Activated CD8-positive, alpha-beta memory T cell treated with anti-CD3 and anti-CD28 coated beads, Interleukin-2, amount 10 ng/mL, durations not matched to agents 7 days and 5 days (primary cell): Measurements from ENCODE around the gene LIPC. TPM values are rescaled to one million over a fixed set of nuclear protein-coding genes. Genes with fewer than 3 reads are reported as not detected.

Experiments used
- ATAC-seq: fragments of 150-1000 bp; cut with Tn5 transposase; one replicate; pipeline ENCODE4 v1.10.0; 2021; ENCODE audit warnings: moderate library complexity
- CTCF ChIA-PET: fragments of 350-600 bp; sonication (Branson Sonifier 250); formaldehyde crosslinking; loops from one replicate; lab custom pipeline; 2021; ENCODE audit warnings: antibody characterized with exemption; lab: Charles Lee
- DNase-seq: peaks from one replicate; pipeline ENCODE4 v3.0.0-alpha.2; 2020
- H3K27ac Mint-ChIP-seq: one replicate; pipeline ENCODE4 v1.8.0; 2021; ENCODE audit warnings: mild to moderate bottlenecking, mixed read lengths
- H3K27me3 Mint-ChIP-seq: one replicate; pipeline ENCODE4 v1.8.0; 2021; ENCODE audit warnings: mixed read lengths
- H3K36me3 Mint-ChIP-seq: one replicate; pipeline ENCODE4 v1.8.0; 2021; ENCODE audit warnings: mild to moderate bottlenecking, mixed read lengths
- H3K4me1 Mint-ChIP-seq: one replicate; pipeline ENCODE4 v1.8.0; 2021; ENCODE audit warnings: mixed read lengths
- H3K4me3 Mint-ChIP-seq: one replicate; pipeline ENCODE4 v1.8.0; 2021; ENCODE audit warnings: mild to moderate bottlenecking, moderate library complexity, mixed read lengths
- H3K9me3 Mint-ChIP-seq: one replicate; pipeline ENCODE4 v1.8.0; 2022; ENCODE audit warnings: low read depth, mixed read lengths
- total RNA-seq, 2 experiments: library from RNA; stranded (reverse); gene quantifications; one replicate each; pipeline ENCODE4 v1.2.3, GENCODE V29; 2021

The LIPC gene
- total RNA-seq, 2 experiments from 2014 or later = 5.3 to 9.0 TPM

DNA sequence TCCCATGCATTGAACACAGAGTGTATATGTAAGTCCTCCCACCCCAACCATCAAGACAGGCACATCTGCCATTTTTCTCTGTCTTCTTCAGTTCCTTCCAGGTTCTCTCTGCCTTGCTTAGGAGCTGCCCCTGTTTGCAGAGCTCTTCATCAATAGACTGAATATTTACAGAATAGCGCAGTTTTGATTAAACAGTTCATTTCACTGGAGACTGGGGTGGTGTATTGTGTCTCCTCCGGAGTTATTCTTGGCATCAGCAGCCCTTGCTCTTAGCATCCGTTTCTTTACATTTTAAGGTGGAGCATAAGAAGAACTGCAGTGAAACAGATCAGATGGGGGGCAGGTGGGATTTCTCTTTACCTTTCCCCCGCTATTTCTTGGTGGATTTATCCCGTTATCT, 87.7 kb downstream of the LIPC start:
- H3K9me3 Mint-ChIP-seq = peaks cover 5% of the 10 kb centered on the region
- peaks cover 10% of the 10 kb centered on the region for H3K36me3 Mint-ChIP-seq
- CTCF ChIA-PET = no interaction called here
- H3K4me1 Mint-ChIP-seq = peaks cover 49% of the 10 kb centered on the region
- H3K4me3 Mint-ChIP-seq = no peak overlapping the region
- ATAC-seq = no peak
- H3K27me3 Mint-ChIP-seq = no peaks in the 10 kb centered on the region
- DNase-seq = no peak
- H3K27ac Mint-ChIP-seq = no peak overlapping the region

- DNase-seq (no peak), ATAC-seq (no peak)
- H3K9me3 Mint-ChIP-seq = peaks cover 5% of the 10 kb centered on the region
- CTCF ChIA-PET = no interaction called here
- no peak overlapping the region for H3K27ac Mint-ChIP-seq
- no peaks in the 10 kb centered on the region for H3K27me3 Mint-ChIP-seq
- no peak overlapping the region for H3K4me3 Mint-ChIP-seq
- H3K36me3 Mint-ChIP-seq = peaks cover 8% of the 10 kb centered on the region
- peaks cover 48% of the 10 kb centered on the region for H3K4me1 Mint-ChIP-seq
Observed at GRCh38 chr15:58520464-58520863, 88.7 kb downstream of the LIPC start.

DNA sequence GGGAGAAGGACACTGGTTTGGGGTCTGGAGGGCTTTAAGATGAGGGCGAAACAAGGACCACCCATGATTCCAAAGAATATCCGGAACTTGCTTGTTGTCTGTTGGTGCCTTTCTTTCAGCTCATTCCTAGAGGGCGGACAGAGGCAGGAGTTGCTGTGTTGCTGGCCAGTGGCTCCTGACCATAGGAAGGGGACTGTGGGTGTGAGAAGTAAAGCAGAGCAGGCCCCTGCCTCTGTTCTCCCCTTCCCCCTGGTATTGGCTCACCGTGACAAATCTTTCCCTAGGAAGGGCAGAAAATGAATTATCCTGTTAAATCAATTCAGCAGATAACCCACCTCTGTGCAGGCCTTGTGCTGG, 89.1 kb downstream of the LIPC start:
- ATAC-seq (no peak), DNase-seq (no peak)
- Mint-ChIP-seq H3K27me3 (no peaks in the 10 kb centered on the region), H3K4me1 (peaks cover 44% of the 10 kb centered on the region), H3K4me3 (no peak overlapping the region), H3K27ac (no peak overlapping the region), H3K9me3 (peaks cover 5% of the 10 kb centered on the region), H3K36me3 (peaks cover 3% of the 10 kb centered on the region)
- CTCF ChIA-PET = no interaction called here

DNA sequence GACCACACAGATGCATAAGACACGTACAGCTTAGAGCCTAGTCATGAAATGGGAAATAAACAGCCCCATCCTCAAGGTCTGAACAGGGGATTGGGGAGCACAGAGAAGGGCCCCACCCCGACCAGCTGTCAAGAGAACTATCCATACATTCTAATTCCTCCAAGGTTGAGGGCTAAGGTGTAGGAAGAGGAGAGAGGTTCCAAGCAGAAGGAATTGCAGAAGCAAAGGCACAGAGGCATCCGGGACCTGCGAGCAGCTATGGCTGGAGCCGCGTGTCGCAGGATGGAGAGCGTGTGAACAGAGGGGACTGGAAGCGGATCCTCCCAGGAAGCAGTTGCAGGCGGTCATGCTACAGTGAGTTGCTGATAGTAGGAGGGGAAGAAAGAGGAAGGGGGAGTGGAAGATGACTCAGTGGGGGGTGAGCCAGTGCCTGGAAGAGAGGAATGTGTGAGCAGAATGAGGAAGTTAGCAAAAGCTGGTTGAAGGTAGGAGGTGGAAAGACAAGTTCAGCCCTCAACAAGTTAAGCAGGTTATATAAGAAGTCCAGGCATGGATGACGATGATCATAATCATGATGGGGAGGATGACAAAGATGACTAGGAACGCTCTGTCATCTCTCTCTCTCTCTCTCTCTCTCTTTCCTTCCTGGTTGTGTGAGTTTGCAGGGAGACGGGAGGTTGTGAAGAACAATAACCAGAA, 89.7 kb downstream of the LIPC start:
- ATAC-seq = no peak
- no peak for DNase-seq
- Mint-ChIP-seq H3K9me3 (peaks cover 1% of the 10 kb centered on the region), H3K27ac (peak overlapping the region; percentile 47), H3K4me1 (peaks cover 39% of the 10 kb centered on the region), H3K4me3 (no peak overlapping the region), H3K36me3 (peaks cover under 1% of the 10 kb centered on the region), H3K27me3 (no peaks in the 10 kb centered on the region)
- CTCF ChIA-PET = interaction anchor here (0.5 kb wide), 1 partner anchor 106 kb away, joined by 3 read pairs; no protein-coding TSS in a partner anchor

DNA sequence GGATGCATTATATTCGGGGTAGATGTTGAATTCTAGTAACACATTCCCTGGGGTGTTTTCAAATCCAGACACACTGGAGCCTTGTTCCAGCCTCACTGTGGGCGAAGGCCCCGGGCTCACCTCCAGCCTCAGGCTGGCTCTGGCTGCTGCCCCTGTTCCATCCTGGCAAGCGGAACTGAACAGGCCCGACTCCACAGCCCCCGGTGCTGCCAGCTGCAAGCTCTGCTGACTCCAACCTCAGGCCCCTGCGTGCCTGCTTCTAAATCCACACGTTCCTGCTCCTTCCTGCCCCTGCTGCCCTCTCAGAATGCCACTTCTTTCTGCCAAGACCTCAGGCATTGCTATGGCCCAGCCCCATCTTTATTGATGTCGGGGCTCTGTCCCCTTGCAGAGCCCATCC, 90.6 kb downstream of the LIPC start:
- Mint-ChIP-seq H3K4me3 (no peak overlapping the region), H3K36me3 (no peaks in the 10 kb centered on the region), H3K27ac (no peak overlapping the region), H3K27me3 (no peaks in the 10 kb centered on the region), H3K9me3 (no peaks in the 10 kb centered on the region), H3K4me1 (peaks cover 31% of the 10 kb centered on the region)
- no peak for DNase-seq
- CTCF ChIA-PET = interaction anchor here (0.8 kb wide), 1 partner anchor 149 kb away, joined by 3 read pairs; no protein-coding TSS in a partner anchor
- ATAC-seq = no peak

- Mint-ChIP-seq H3K27me3 (no peaks in the 10 kb centered on the region), H3K4me3 (no peak overlapping the region), H3K9me3 (no peaks in the 10 kb centered on the region), H3K27ac (no peak overlapping the region), H3K4me1 (peaks cover 26% of the 10 kb centered on the region), H3K36me3 (no peaks in the 10 kb centered on the region)
- CTCF ChIA-PET = interaction anchor here (0.8 to 1.1 kb wide), 2 partner anchors 22 to 148 kb away, joined by 3 read pairs; no protein-coding TSS in a partner anchor
- no peak for ATAC-seq
- no peak for DNase-seq
Observed at GRCh38 chr15:58522865-58523264, 91.1 kb downstream of the LIPC start.

DNA sequence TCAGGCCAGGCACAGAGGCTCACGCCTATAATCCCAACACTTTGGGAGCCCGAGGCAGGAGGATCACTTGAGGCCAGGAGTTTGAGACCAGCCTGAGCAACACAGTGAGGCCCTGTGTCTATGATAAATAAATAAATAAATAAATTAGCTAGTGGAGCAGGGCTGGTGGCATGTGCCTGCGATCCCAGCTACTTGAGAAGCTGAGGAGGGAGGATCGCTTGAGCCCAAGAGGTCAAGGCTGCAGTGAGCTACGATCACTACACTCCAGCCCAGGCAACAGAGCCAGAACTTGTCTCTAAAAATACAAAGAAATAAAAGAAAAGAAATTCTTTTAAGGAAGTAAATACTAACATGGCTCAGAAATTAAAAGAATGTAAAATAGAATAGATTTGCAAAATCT, 91.8 kb downstream of the LIPC start:
- DNase-seq = no peak
- CTCF ChIA-PET = interaction anchor here (1.1 kb wide), 1 partner anchor 21 kb away, joined by 3 read pairs; no protein-coding TSS in a partner anchor
- H3K4me1 Mint-ChIP-seq = peaks cover 18% of the 10 kb centered on the region

GRCh38 chr15:58524247-58524646, 92.5 kb downstream of the LIPC start:
- Mint-ChIP-seq H3K36me3 (no peaks in the 10 kb centered on the region), H3K4me1 (peaks cover 15% of the 10 kb centered on the region), H3K4me3 (no peak overlapping the region), H3K9me3 (no peaks in the 10 kb centered on the region), H3K27me3 (no peaks in the 10 kb centered on the region), H3K27ac (no peak overlapping the region)
- DNase-seq = no peak
- CTCF ChIA-PET = interaction anchor here (1.1 kb wide), 1 partner anchor 21 kb away, joined by 3 read pairs; no protein-coding TSS in a partner anchor
- no peak for ATAC-seq

More for the DNA sequence above, 91.8 kb downstream of the LIPC start:
- no peak for ATAC-seq
- no peaks in the 10 kb centered on the region for H3K9me3 Mint-ChIP-seq
- H3K27ac Mint-ChIP-seq = no peak overlapping the region
- no peaks in the 10 kb centered on the region for H3K36me3 Mint-ChIP-seq
- no peaks in the 10 kb centered on the region for H3K27me3 Mint-ChIP-seq
- no peak overlapping the region for H3K4me3 Mint-ChIP-seq

- H3K27me3 Mint-ChIP-seq = no peaks in the 10 kb centered on the region
- CTCF ChIA-PET = interaction anchor here (1.2 kb wide), 1 partner anchor 298 kb away, joined by 3 read pairs; no protein-coding TSS in a partner anchor
- no peaks in the 10 kb centered on the region for H3K36me3 Mint-ChIP-seq
- no peak for DNase-seq
- no peak for ATAC-seq
- peaks cover 7% of the 10 kb centered on the region for H3K4me1 Mint-ChIP-seq
- H3K27ac Mint-ChIP-seq = no peak overlapping the region
- H3K9me3 Mint-ChIP-seq = no peaks in the 10 kb centered on the region
- no peak overlapping the region for H3K4me3 Mint-ChIP-seq
Observed at GRCh38 chr15:58525991-58526421, 94.2 kb downstream of the LIPC start.

DNA sequence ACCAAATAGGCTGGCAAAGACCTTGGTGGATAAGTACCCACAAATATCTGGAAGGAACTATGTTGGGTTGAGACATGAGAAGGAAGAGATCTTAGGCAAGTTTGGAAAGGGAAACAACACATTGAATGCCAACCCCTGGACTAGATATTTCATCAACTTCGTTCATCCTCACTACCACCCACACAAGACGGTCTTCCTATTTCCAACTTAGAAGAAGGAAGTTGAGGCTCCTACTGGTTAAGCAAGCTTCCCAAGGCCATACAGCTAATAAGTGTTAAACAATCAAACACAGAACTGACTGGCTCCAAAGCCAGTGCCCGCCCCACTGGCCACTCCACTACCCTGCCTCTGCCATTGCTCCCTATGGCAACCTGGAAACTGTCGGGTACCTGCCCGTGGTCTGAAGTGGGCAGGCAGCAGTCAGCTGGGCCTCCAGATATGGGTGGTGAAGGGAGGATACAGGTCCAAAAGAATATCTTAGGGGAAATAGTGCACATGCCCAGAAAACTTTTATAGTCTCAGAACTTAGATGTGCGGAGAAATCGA, 94.9 kb downstream of the LIPC start:
- Mint-ChIP-seq H3K27me3 (no peaks in the 10 kb centered on the region), H3K9me3 (no peaks in the 10 kb centered on the region), H3K27ac (no peak overlapping the region), H3K4me3 (no peak overlapping the region), H3K4me1 (peaks cover 1% of the 10 kb centered on the region), H3K36me3 (no peaks in the 10 kb centered on the region)
- ATAC-seq (no peak), DNase-seq (no peak)
- CTCF ChIA-PET = interaction anchor here (1.2 kb wide), 1 partner anchor 299 kb away, joined by 3 read pairs; no protein-coding TSS in a partner anchor

- DNase-seq = no peak
Observed at GRCh38 chr15:58527573-58528187, 95.9 kb downstream of the LIPC start.

DNA sequence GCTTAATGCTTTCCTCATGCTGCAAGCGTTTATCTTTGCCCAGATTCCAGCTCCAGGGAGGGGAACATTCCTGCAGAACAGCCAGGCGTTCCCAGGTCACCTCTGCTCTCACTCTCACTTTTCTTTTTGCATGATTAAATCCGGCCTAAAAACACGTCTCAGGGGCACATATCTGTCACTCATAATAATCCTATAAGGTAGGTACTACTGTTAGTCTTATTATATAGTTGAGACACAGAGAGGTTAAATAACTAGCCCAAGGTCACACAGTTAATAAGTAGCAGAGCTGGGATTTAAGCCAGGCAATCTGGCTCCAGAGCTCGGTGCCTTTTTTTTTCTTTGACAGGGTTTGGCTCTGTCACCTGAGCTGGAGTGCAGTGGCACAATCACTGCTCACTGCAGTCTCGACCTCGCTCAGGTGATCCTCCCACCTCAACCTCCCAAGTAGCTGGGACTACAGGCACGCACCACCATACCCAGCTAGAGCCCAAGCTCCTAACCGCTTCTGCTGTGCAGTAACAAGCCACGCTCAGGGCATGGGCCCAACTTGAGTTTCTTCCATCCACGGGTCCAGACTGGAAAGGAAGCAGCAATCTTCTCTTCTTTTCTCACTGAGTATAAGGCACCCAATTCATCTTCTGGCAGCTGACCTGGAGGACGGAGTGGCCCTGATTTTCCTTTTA, 96.5 kb downstream of the LIPC start:
- no peaks in the 10 kb centered on the region for H3K27me3 Mint-ChIP-seq
- DNase-seq (no peak), ATAC-seq (no peak)
- no peaks in the 10 kb centered on the region for H3K36me3 Mint-ChIP-seq
- H3K27ac Mint-ChIP-seq = no peak overlapping the region
- peaks cover 1% of the 10 kb centered on the region for H3K4me1 Mint-ChIP-seq
- no peaks in the 10 kb centered on the region for H3K9me3 Mint-ChIP-seq
- no peak overlapping the region for H3K4me3 Mint-ChIP-seq
- CTCF ChIA-PET = no interaction called here

More at GRCh38 chr15:58527573-58528187, 95.9 kb downstream of the LIPC start:
- Mint-ChIP-seq H3K4me3 (no peak overlapping the region), H3K4me1 (peaks cover 1% of the 10 kb centered on the region), H3K27me3 (no peaks in the 10 kb centered on the region), H3K27ac (no peak overlapping the region), H3K9me3 (no peaks in the 10 kb centered on the region), H3K36me3 (no peaks in the 10 kb centered on the region)
- CTCF ChIA-PET = no interaction called here
- no peak for ATAC-seq

GRCh38 chr15:58529041-58529440, 97.2 kb downstream of the LIPC start:
- Mint-ChIP-seq H3K4me3 (no peak overlapping the region), H3K4me1 (peaks cover under 1% of the 10 kb centered on the region), H3K9me3 (no peaks in the 10 kb centered on the region), H3K36me3 (no peaks in the 10 kb centered on the region), H3K27me3 (no peaks in the 10 kb centered on the region), H3K27ac (no peak overlapping the region)
- CTCF ChIA-PET = interaction anchor here (1.0 kb wide), 1 partner anchor 11 kb away, joined by 3 read pairs; no protein-coding TSS in a partner anchor
- no peak for DNase-seq
- no peak for ATAC-seq
